Measurements from ENCODE around the gene A4GALT. TPM values are rescaled to one million over a fixed set of nuclear protein-coding genes. Genes with fewer than 3 reads are reported as not detected.

Gene A4GALT
- total and polyA plus RNA-seq, 2 of the 13 experiments (the other 11 are each of a cell fraction or from before 2014, with no cell fraction given) = 0.09 to 1.1 TPM

DNA sequence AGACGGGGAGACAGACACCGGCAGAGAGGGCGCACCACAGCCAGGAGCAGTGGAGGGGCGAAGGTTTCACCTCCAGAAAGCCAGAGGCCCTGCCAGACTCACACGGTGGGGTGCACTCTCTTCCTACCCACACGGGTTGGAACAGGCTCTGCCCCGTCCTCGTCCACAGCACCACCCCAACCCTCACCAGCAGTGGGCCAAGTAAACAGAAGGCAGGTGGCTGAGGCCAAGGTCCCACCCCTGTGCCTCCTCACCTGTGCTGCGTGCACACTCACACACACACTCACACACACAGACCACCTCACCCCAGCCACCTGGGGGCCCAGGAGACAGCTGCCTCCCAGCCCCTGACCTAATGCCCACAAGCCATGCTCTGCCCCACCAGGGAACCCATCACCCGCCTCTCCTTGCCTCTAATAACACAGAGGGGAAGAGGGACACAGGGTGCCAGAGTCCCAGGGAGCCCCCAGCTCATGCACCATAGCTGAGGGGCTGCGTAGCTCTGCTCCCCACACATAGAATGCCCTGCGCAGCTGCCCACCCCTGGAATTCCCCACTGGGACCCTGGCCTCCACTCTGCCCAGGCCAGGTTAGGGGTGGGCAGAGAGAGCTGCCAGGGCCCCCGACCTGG, 74.6 kb downstream of the A4GALT start (continued):
- TF ChIP-seq ZNF280B (CRISPR knock-in tag; IDR thresholded peaks at IDR 0.05; ENCODE audit: borderline replicate concordance) (no peak; the same call in 1 of the 2 replicates), ZNF674 (CRISPR knock-in tag; IDR thresholded peaks at IDR 0.05; ENCODE audit: low read depth) (no peak), ZNF790 (CRISPR knock-in tag; IDR thresholded peaks at IDR 0.05; ENCODE audit: borderline replicate concordance) (no peak), NONO (IDR thresholded peaks at IDR 0.05) (no peak), NONO (CRISPR knock-in tag; conservative IDR thresholded peaks at IDR 0.05) (no peak), U2AF2 (IDR thresholded peaks at IDR 0.05; ENCODE audit: low read depth, low read length) (no peak), ZFP62 (CRISPR knock-in tag; IDR thresholded peaks at IDR 0.05) (no peak), LCORL (IDR thresholded peaks at IDR 0.05) (no peak), LCORL (CRISPR knock-in tag; IDR thresholded peaks at IDR 0.05) (peak; percentile 76), ZNF572 (CRISPR knock-in tag; IDR thresholded peaks at IDR 0.05) (no peak), RCOR2 (CRISPR knock-in tag; IDR thresholded peaks at IDR 0.05) (no peak), SOX5 (CRISPR knock-in tag; IDR thresholded peaks at IDR 0.05; ENCODE audit: borderline replicate concordance) (no peak), MNT (IDR thresholded peaks at IDR 0.05) (no peak), SOX6 (IDR thresholded peaks at IDR 0.05) (no peak), SOX6 (CRISPR knock-in tag; IDR thresholded peaks at IDR 0.05) (0 out of 2 replicates have a peak, but pooled peaks have one; percentile 25), ZKSCAN8 (CRISPR knock-in tag; IDR thresholded peaks at IDR 0.05; ENCODE audit: borderline replicate concordance) (no peak), REST (IDR thresholded peaks at IDR 0.05; ENCODE audit: borderline replicate concordance in 1 of 2, low read depth in 1 of 2, low read length in 2 of 2) (no peak), FOXP4 (CRISPR knock-in tag; IDR thresholded peaks at IDR 0.05) (no peak; the same call in 1 of the 2 replicates), KAT7 (CRISPR knock-in tag; IDR thresholded peaks at IDR 0.05; ENCODE audit: borderline replicate concordance) (no peak), KDM1A (CRISPR knock-in tag; IDR thresholded peaks at IDR 0.05) (no peak), NCOA5 (CRISPR knock-in tag; IDR thresholded peaks at IDR 0.05) (no peak)
- TF ChIP-seq, protein P1, sequence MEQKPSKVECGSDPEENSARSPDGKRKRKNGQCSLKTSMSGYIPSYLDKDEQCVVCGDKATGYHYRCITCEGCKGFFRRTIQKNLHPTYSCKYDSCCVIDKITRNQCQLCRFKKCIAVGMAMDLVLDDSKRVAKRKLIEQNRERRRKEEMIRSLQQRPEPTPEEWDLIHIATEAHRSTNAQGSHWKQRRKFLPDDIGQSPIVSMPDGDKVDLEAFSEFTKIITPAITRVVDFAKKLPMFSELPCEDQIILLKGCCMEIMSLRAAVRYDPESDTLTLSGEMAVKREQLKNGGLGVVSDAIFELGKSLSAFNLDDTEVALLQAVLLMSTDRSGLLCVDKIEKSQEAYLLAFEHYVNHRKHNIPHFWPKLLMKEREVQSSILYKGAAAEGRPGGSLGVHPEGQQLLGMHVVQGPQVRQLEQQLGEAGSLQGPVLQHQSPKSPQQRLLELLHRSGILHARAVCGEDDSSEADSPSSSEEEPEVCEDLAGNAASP (CRISPR knock-in tag; IDR thresholded peaks at IDR 0.05; ENCODE audit: borderline replicate concordance) = no peak

Data from HepG2 (cell line).